ENCODE measurements around the gene XAGE3. TPM values are rescaled to one million over a fixed set of nuclear protein-coding genes. Genes with fewer than 3 reads are reported as not detected.
"Not testable (repeated sequence)": the region's sequence is repeated elsewhere in the genome, so short reads cannot be mapped to it uniquely, and the experiment has no call there.

Gene XAGE3
- total and polyA plus RNA-seq, 2 donors (not counting 1 experiment from before 2014, with no cell fraction given): not detected

DNA sequence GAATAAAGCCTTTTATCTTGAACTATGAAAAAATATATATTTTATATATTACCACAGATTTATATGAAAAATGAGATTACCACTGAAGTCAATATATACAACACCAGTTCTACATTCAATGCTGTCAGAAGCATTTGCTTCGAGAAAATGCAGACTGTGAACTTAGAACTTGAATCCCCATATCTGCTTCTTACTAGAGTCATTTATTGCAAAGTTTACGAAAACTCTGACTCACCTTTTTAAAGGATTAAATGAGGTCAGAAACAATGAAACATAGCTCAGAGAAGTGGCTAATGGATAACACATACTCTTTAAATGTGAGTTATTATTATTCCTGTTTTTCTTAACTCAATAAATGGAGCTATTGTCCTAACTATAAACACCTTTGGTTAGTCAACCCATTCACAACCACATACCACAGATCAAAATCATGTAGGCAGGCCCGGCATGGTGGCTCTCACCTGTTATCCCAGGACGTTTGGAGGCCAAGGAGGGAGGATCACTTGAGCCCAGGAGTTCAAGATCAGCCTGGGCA is 10.8 kb downstream of the XAGE3 start:
- CTCF ChIA-PET; H3K9me3 ChIP-seq (ENCODE audit: control extremely low read depth in 1 of 3, control insufficient read depth in 2 of 3, insufficient read depth in 1 of 3, low read length in 2 of 3): not testable (repeated sequence)
- peaks cover 21% of the 10 kb centered on the region for H3K27me3 Mint-ChIP-seq

DNA sequence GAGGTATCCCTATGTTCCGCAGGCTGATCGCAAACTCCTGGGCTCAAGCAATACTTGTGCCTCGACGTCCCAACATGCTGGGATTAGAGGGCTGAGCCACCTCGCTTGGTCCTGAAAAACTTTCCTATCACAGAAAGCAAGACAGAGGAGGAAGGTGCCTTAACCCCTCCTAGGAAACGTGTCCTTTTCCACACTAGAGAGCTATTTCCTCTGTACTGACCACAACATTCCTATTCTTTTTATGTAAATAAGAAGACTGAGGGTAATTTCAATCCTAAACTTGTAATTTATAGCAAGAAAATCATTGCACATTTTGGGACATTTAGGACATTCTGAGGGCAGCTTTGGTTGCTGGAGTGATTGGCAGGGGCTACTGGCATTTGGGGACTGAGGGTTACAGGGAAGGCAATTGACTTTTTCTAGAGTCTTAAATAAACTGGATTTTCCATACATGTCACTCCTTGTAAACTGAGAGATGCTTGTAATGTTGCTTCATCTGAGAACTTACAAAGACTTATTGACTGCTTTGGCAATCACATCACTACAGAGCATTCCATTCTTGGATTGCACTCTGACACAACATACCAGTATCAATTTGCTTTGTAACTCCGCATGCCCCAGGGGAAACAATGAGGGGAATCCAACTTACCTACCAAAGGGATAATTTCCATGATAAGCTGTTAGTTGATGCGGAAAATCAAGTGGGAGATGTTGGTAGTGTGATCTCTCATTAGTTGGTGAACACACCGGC is 15.6 kb downstream of the XAGE3 start:
- no peak overlapping the region for H2AFZ ChIP-seq (ENCODE audit: insufficient read depth, low read depth, low read length, poor library complexity, severe bottlenecking)
- H3K27ac ChIP-seq (ENCODE audit: low read length in 2 of 2): no peak overlapping the region
- H3K4me3 Mint-ChIP-seq: no peak overlapping the region
- no peak overlapping the region for H3K9ac ChIP-seq (ENCODE audit: low read length)
- no peaks in the 10 kb centered on the region for H3K9me3 Mint-ChIP-seq (ENCODE audit: insufficient read depth)
- CTCF ChIA-PET: no interaction called here
- POLR2A ChIA-PET: no interaction called here
- H3K27me3 Mint-ChIP-seq: peaks cover 9% of the 10 kb centered on the region
- no peaks in the 10 kb centered on the region for H4K20me1 ChIP-seq (ENCODE audit: control insufficient read depth, insufficient read depth, low read length, poor library complexity, severe bottlenecking)
- H3K27me3 ChIP-seq (replicated peaks in 1 of 4; ENCODE audit: control extremely low read depth in 1 of 4, control insufficient read depth in 3 of 4, insufficient read depth in 4 of 4, low read length in 3 of 4): no peaks in the 10 kb centered on the region
- no peaks in the 10 kb centered on the region for H3K9me3 ChIP-seq (ENCODE audit: control extremely low read depth in 1 of 3, control insufficient read depth in 2 of 3, insufficient read depth in 1 of 3, low read length in 2 of 3)
- intact Hi-C loops (cut with micrococcal nuclease): no loop called here
- no peak overlapping the region for H3K27ac Mint-ChIP-seq
- no peak overlapping the region for H3K4me2 ChIP-seq (replicated peaks; ENCODE audit: low read depth, low read length, poor library complexity, severe bottlenecking)
- ATAC-seq (ENCODE audit: low read depth) (no peak), DNase-seq (no peak)
- peaks cover 4 to 11% of the 10 kb centered on the region in 2 donors for H3K4me1 ChIP-seq (ENCODE audit: control insufficient read depth in 2 of 2, insufficient read depth in 2 of 2, low read length in 2 of 2)
- no peaks in the 10 kb centered on the region for H3K36me3 ChIP-seq (replicated peaks in 1 of 2; ENCODE audit: control extremely low read depth in 1 of 2, control insufficient read depth in 1 of 2, extremely low read depth in 1 of 2, insufficient read depth in 2 of 2, low read length in 1 of 2)
- H3K4me3 ChIP-seq (ENCODE audit: control extremely low read depth in 1 of 5, extremely low read depth in 1 of 5, insufficient read depth in 1 of 5, low read depth in 2 of 5, low read length in 4 of 5): no peak overlapping the region
- no peaks in the 10 kb centered on the region for H3K79me2 ChIP-seq (ENCODE audit: control insufficient read depth, insufficient read depth, low read length)
- TF ChIP-seq, protein P1, sequence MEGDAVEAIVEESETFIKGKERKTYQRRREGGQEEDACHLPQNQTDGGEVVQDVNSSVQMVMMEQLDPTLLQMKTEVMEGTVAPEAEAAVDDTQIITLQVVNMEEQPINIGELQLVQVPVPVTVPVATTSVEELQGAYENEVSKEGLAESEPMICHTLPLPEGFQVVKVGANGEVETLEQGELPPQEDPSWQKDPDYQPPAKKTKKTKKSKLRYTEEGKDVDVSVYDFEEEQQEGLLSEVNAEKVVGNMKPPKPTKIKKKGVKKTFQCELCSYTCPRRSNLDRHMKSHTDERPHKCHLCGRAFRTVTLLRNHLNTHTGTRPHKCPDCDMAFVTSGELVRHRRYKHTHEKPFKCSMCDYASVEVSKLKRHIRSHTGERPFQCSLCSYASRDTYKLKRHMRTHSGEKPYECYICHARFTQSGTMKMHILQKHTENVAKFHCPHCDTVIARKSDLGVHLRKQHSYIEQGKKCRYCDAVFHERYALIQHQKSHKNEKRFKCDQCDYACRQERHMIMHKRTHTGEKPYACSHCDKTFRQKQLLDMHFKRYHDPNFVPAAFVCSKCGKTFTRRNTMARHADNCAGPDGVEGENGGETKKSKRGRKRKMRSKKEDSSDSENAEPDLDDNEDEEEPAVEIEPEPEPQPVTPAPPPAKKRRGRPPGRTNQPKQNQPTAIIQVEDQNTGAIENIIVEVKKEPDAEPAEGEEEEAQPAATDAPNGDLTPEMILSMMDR (IDR thresholded peaks at IDR 0.05): no peak
- no peak for TF ChIP-seq EZH2 (IDR thresholded peaks at IDR 0.05; ENCODE audit: borderline replicate concordance, insufficient read depth, low read depth, low read length, poor library complexity, severe bottlenecking)
- peaks cover 11% of the 10 kb centered on the region for H3K4me1 Mint-ChIP-seq
- 88% methylated on average over 1 of the region's 9 CpGs for WGBS (ENCODE audit: insufficient coverage)

More for the DNA sequence above, 10.8 kb downstream of the XAGE3 start:
- H3K4me3 Mint-ChIP-seq; H3K9me3 Mint-ChIP-seq (ENCODE audit: insufficient read depth); H3K9ac ChIP-seq (ENCODE audit: low read length); H3K27ac Mint-ChIP-seq; intact Hi-C loops (cut with micrococcal nuclease); H3K79me2 ChIP-seq (ENCODE audit: control insufficient read depth, insufficient read depth, low read length); H4K20me1 ChIP-seq (ENCODE audit: control insufficient read depth, insufficient read depth, low read length, poor library complexity, severe bottlenecking); H3K27ac ChIP-seq (ENCODE audit: low read length in 2 of 2); ATAC-seq (ENCODE audit: low read depth); H3K4me2 ChIP-seq (replicated peaks; ENCODE audit: low read depth, low read length, poor library complexity, severe bottlenecking); H3K36me3 ChIP-seq (replicated peaks in 1 of 2; ENCODE audit: control extremely low read depth in 1 of 2, control insufficient read depth in 1 of 2, extremely low read depth in 1 of 2, insufficient read depth in 2 of 2, low read length in 1 of 2); POLR2A ChIA-PET; DNase-seq; H3K27me3 ChIP-seq (replicated peaks in 1 of 4; ENCODE audit: control extremely low read depth in 1 of 4, control insufficient read depth in 3 of 4, insufficient read depth in 4 of 4, low read length in 3 of 4); H3K4me3 ChIP-seq (ENCODE audit: control extremely low read depth in 1 of 5, extremely low read depth in 1 of 5, insufficient read depth in 1 of 5, low read depth in 2 of 5, low read length in 4 of 5); H2AFZ ChIP-seq (ENCODE audit: insufficient read depth, low read depth, low read length, poor library complexity, severe bottlenecking): not testable (repeated sequence)
- peaks cover 11% of the 10 kb centered on the region for H3K4me1 Mint-ChIP-seq
- WGBS (ENCODE audit: insufficient coverage): no CpG with 5 or more reads among the region's 4 CpGs
- H3K4me1 ChIP-seq (ENCODE audit: control insufficient read depth in 2 of 2, insufficient read depth in 2 of 2, low read length in 2 of 2): peaks cover 4 to 11% of the 10 kb centered on the region in 2 donors

DNA sequence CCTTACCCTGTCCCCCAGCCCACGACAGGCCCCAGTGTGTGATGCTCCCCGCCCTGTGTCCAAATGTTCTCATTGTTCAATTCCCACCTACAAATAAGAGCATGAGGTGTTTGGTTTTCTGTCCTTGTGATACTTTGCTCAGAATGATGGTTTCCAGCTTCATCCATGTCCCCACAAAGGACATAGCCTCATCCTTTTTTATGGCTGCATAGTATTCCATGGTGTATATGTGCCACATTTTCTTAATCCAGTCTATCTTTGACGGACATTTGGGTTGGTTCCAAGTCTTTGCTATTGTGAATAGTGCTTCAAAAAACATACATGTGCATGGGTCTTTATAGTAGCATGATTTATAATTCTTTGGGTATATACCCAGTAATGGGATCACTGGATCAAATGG is 24.3 kb downstream of the XAGE3 start:
- H3K4me1 Mint-ChIP-seq; H3K4me2 ChIP-seq (replicated peaks; ENCODE audit: low read depth, low read length, poor library complexity, severe bottlenecking); H3K27ac ChIP-seq (ENCODE audit: low read length in 2 of 2); H3K9ac ChIP-seq (ENCODE audit: low read length); H4K20me1 ChIP-seq (ENCODE audit: control insufficient read depth, insufficient read depth, low read length, poor library complexity, severe bottlenecking); H3K27me3 Mint-ChIP-seq; DNase-seq; H3K4me1 ChIP-seq (ENCODE audit: control insufficient read depth in 2 of 2, insufficient read depth in 2 of 2, low read length in 2 of 2); H3K36me3 ChIP-seq (replicated peaks in 1 of 2; ENCODE audit: control extremely low read depth in 1 of 2, control insufficient read depth in 1 of 2, extremely low read depth in 1 of 2, insufficient read depth in 2 of 2, low read length in 1 of 2); H3K9me3 ChIP-seq (ENCODE audit: control extremely low read depth in 1 of 3, control insufficient read depth in 2 of 3, insufficient read depth in 1 of 3, low read length in 2 of 3); H3K27me3 ChIP-seq (replicated peaks in 1 of 4; ENCODE audit: control extremely low read depth in 1 of 4, control insufficient read depth in 3 of 4, insufficient read depth in 4 of 4, low read length in 3 of 4); intact Hi-C loops (cut with micrococcal nuclease); POLR2A ChIA-PET; CTCF ChIA-PET; H3K27ac Mint-ChIP-seq; H3K4me3 ChIP-seq (ENCODE audit: control extremely low read depth in 1 of 5, extremely low read depth in 1 of 5, insufficient read depth in 1 of 5, low read depth in 2 of 5, low read length in 4 of 5); H3K4me3 Mint-ChIP-seq; ATAC-seq (ENCODE audit: low read depth); H3K9me3 Mint-ChIP-seq (ENCODE audit: insufficient read depth); H3K79me2 ChIP-seq (ENCODE audit: control insufficient read depth, insufficient read depth, low read length); H2AFZ ChIP-seq (ENCODE audit: insufficient read depth, low read depth, low read length, poor library complexity, severe bottlenecking): not testable (repeated sequence)
- WGBS (ENCODE audit: insufficient coverage): no CpG with 5 or more reads among the region's 3 CpGs
